Nephron progenitor cell (in vitro differentiated cells): ENCODE measurements around the gene VPS26C.

Experiments
- DNase-seq: peaks from one replicate; pipeline ENCODE4 v3.0.0; 2021
- H3K27ac Mint-ChIP-seq: 2 replicates; pipeline ENCODE4 v1.8.0; 2021; ENCODE audit warnings: mild to moderate bottlenecking, moderate library complexity, mixed read lengths
- H3K27me3 Mint-ChIP-seq: 2 replicates; pipeline ENCODE4 v1.8.0; 2021; ENCODE audit warnings: mild to moderate bottlenecking, low read depth, mixed read lengths; ENCODE audit not compliant: poor library complexity
- H3K36me3 Mint-ChIP-seq: 2 replicates; pipeline ENCODE4 v1.8.0; 2021; ENCODE audit warnings: low read depth, mixed read lengths
- H3K4me1 Mint-ChIP-seq: 2 replicates; pipeline ENCODE4 v1.8.0; 2021; ENCODE audit warnings: mixed read lengths
- H3K4me3 Mint-ChIP-seq: 2 replicates; pipeline ENCODE4 v1.8.0; 2021; ENCODE audit warnings: mild to moderate bottlenecking, moderate library complexity, mixed read lengths
- H3K9me3 Mint-ChIP-seq: 2 replicates; pipeline ENCODE4 v1.8.0; 2021; ENCODE audit warnings: mild to moderate bottlenecking, moderate library complexity, mixed read lengths
- CTCF ChIP-seq: fragments of 200-600 bp; sonication (generic); IDR thresholded peaks from 2 replicates; pipeline ENCODE4 v1.5.0; 2021; ENCODE audit warnings: antibody characterized with exemption

VPS26C gene

GRCh38 chr21:37269481-37269880, 2.3 kb upstream of the VPS26C start:
- Mint-ChIP-seq H3K4me3 (peak overlapping the region; percentile 92), H3K9me3 (no peaks in the 10 kb centered on the region), H3K27ac (peak overlapping the region; percentile 64), H3K36me3 (peaks cover 13% of the 10 kb centered on the region), H3K27me3 (no peaks in the 10 kb centered on the region), H3K4me1 (peaks cover 49% of the 10 kb centered on the region)
- no peak for TF ChIP-seq CTCF
- DNase-seq, result no peak

- no peak for DNase-seq
- H3K4me1 Mint-ChIP-seq, result peaks cover 50% of the 10 kb centered on the region
- no peak for TF ChIP-seq CTCF
- no peaks in the 10 kb centered on the region for H3K27me3 Mint-ChIP-seq
- H3K9me3 Mint-ChIP-seq, result no peaks in the 10 kb centered on the region
- H3K4me3 Mint-ChIP-seq, result peak overlapping the region; percentile 92
- peak overlapping the region; percentile 99 for H3K27ac Mint-ChIP-seq
- peaks cover 14% of the 10 kb centered on the region for H3K36me3 Mint-ChIP-seq
Measured at GRCh38 chr21:37268186-37268503, 1.0 kb upstream of the VPS26C start.

GRCh38 chr21:37266515-37267221, 466 bp downstream of the VPS26C start:
- peaks cover 56% of the 10 kb centered on the region for H3K4me1 Mint-ChIP-seq
- peak overlapping the region; percentile 92 for H3K4me3 Mint-ChIP-seq
- peaks cover 21% of the 10 kb centered on the region for H3K36me3 Mint-ChIP-seq
- peak overlapping the region; percentile 99 for H3K27ac Mint-ChIP-seq
- no peaks in the 10 kb centered on the region for H3K9me3 Mint-ChIP-seq
- DNase-seq, result peak; percentile 63
- no peak for TF ChIP-seq CTCF
- no peaks in the 10 kb centered on the region for H3K27me3 Mint-ChIP-seq

GRCh38 chr21:37264808-37265207, 2.3 kb downstream of the VPS26C start:
- H3K27ac Mint-ChIP-seq, result no peak overlapping the region

GRCh38 chr21:37263827-37264600, 3.1 kb downstream of the VPS26C start:
- peaks cover 13% of the 10 kb centered on the region for H3K36me3 Mint-ChIP-seq
- DNase-seq, result no peak
- H3K4me3 Mint-ChIP-seq, result no peak overlapping the region
- no peak for TF ChIP-seq CTCF
- H3K27ac Mint-ChIP-seq, result peak overlapping the region; percentile 77
- no peaks in the 10 kb centered on the region for H3K9me3 Mint-ChIP-seq
- H3K27me3 Mint-ChIP-seq, result no peaks in the 10 kb centered on the region
- peaks cover 53% of the 10 kb centered on the region for H3K4me1 Mint-ChIP-seq

More at GRCh38 chr21:37264808-37265207, 2.3 kb downstream of the VPS26C start:
- peaks cover 13% of the 10 kb centered on the region for H3K36me3 Mint-ChIP-seq
- peak overlapping the region; percentile 40 for H3K4me3 Mint-ChIP-seq
- no peak for TF ChIP-seq CTCF
- no peak for DNase-seq
- peaks cover 55% of the 10 kb centered on the region for H3K4me1 Mint-ChIP-seq
- H3K27me3 Mint-ChIP-seq, result no peaks in the 10 kb centered on the region
- H3K9me3 Mint-ChIP-seq, result no peaks in the 10 kb centered on the region
